Liver (tissue), 9 donors: ENCODE measurements around the gene MAN1C1. TPM values are rescaled to one million over a fixed set of nuclear protein-coding genes. Genes with fewer than 3 reads are reported as not detected.
A peak's percentile ranks its signal among the peaks of the same experiment; 100 is the strongest.

ENCODE experiments used
- DNase-seq: peaks from one replicate; pipeline ENCODE4 v3.0.0-alpha.2; 2017; ENCODE audit warnings: low spot score
- H3K27ac ChIP-seq, 2 donors: one replicate each; pipeline ENCODE4 v1.7.0; 2013; ENCODE audit warnings: inconsistent platforms in 2 of 2, low read length in 2 of 2, control low read depth in 1 of 2, low read depth in 1 of 2, mild to moderate bottlenecking in 1 of 2
- H3K27me3 ChIP-seq, 4 donors: one replicate each; pipeline versions ENCODE4 v1.6.1 to v1.7.0; 2013; ENCODE audit warnings: low read length in 3 of 4, inconsistent platforms in 1 of 4, mild to moderate bottlenecking in 1 of 4, moderate library complexity in 1 of 4; ENCODE audit not compliant: control insufficient read depth in 4 of 4, insufficient read depth in 4 of 4
- H3K36me3 ChIP-seq, 4 donors: one replicate each; pipeline versions ENCODE4 v1.6.1 to v1.7.0; 2013; ENCODE audit warnings: low read length in 3 of 4, mild to moderate bottlenecking in 3 of 4, low read depth in 1 of 4, moderate library complexity in 1 of 4; ENCODE audit not compliant: control insufficient read depth in 4 of 4, insufficient read depth in 3 of 4
- H3K4me1 ChIP-seq, 4 donors: one replicate each; pipeline versions ENCODE4 v1.6.1 to v1.7.0; 2013; ENCODE audit warnings: low read length in 3 of 4, mild to moderate bottlenecking in 3 of 4, moderate library complexity in 1 of 4; ENCODE audit not compliant: control insufficient read depth in 4 of 4, insufficient read depth in 4 of 4
- H3K4me3 ChIP-seq, 3 donors: one replicate each; pipeline versions ENCODE4 v1.6.1 to v1.7.0; 2013; ENCODE audit warnings: low read length in 3 of 3, control low read depth in 1 of 3, low read depth in 1 of 3, mild to moderate bottlenecking in 1 of 3
- H3K9ac ChIP-seq, 2 donors: one replicate each; pipeline ENCODE4 v1.7.0; 2013; ENCODE audit warnings: low read length in 2 of 2, mild to moderate bottlenecking in 2 of 2, moderate library complexity in 2 of 2, control low read depth in 1 of 2, low read depth in 1 of 2
- H3K9me3 ChIP-seq, 4 donors: one replicate each; pipeline versions ENCODE4 v1.6.1 to v1.7.0; 2013; ENCODE audit warnings: low read length in 3 of 4; ENCODE audit not compliant: control insufficient read depth in 4 of 4
- FOXA1 ChIP-seq: IDR thresholded peaks from 2 replicates; pipeline ENCODE4 v1.6.1; 2016; ENCODE audit warnings: antibody characterized with exemption
- GABPA ChIP-seq, 2 donors: IDR thresholded peaks in 1 of 2; conservative IDR thresholded peaks in 1 of 2; 2 replicates each; pipeline ENCODE4 v1.6.1; 2016; ENCODE audit warnings: antibody characterized with exemption in 2 of 2, mild to moderate bottlenecking in 1 of 2, moderate library complexity in 1 of 2
- HNF4G ChIP-seq: IDR thresholded peaks from 2 replicates; pipeline ENCODE4 v1.6.1; 2016; ENCODE audit warnings: antibody characterized with exemption
- JUND ChIP-seq, 2 donors: IDR thresholded peaks; 2 replicates each; pipeline ENCODE4 v1.6.1; 2016; ENCODE audit warnings: antibody characterized with exemption in 2 of 2
- MAX ChIP-seq: IDR thresholded peaks from 2 replicates; pipeline ENCODE4 v1.6.1; 2016; ENCODE audit warnings: antibody characterized with exemption
- NR2F2 ChIP-seq: IDR thresholded peaks from 2 replicates; pipeline ENCODE4 v1.6.1; 2016; ENCODE audit warnings: antibody characterized with exemption
- RAD21 ChIP-seq, 2 donors: IDR thresholded peaks; 2 replicates each; pipeline ENCODE4 v1.6.1; 2016; ENCODE audit warnings: antibody characterized with exemption in 2 of 2, mild to moderate bottlenecking in 2 of 2
- SP1 ChIP-seq: IDR thresholded peaks from 2 replicates; pipeline ENCODE4 v1.6.1; 2018; ENCODE audit warnings: antibody characterized with exemption, mild to moderate bottlenecking
- TAF1 ChIP-seq: conservative IDR thresholded peaks from 2 replicates; pipeline ENCODE4 v1.6.1; 2016; ENCODE audit warnings: antibody characterized with exemption, mild to moderate bottlenecking
- YY1 ChIP-seq: IDR thresholded peaks from 2 replicates; pipeline ENCODE4 v1.6.1; 2016; ENCODE audit warnings: antibody characterized with exemption, mild to moderate bottlenecking
- WGBS: extraction: QIAGEN DNeasy Blood & Tissue Kit; methylation state at CpG from one replicate; pipeline ENCODE4 v1.1.7; 2013; 5-methylcytosine and 5-hydroxymethylcytosine counted together
- polyA plus RNA-seq, 2 donors: library from polyadenylated mRNA; stranded (reverse) in 1 of 2; unstranded in 1 of 2; fragments of 200-250 nt in 1 of 2; fragments of >200 nt in 1 of 2; fragmentation: Nextera tagmentation in 1 of 2; extraction: Ambion mirVana in 1 of 2; gene quantifications; one replicate each; pipeline versions ENCODE4 v1.2.1 to v1.2.3, GENCODE V29; 2013 to 2015
- total RNA-seq, 2 donors: library from RNA; depleted of rRNA; stranded (reverse); fragments of >200 nt; gene quantifications; one replicate each; pipeline ENCODE4 v1.2.3, GENCODE V29; 2014
- TF ChIP-seq, protein P1 (sequence below): IDR thresholded peaks from 2 replicates; pipeline ENCODE4 v1.6.1; 2016; ENCODE audit warnings: antibody characterized with exemption, mild to moderate bottlenecking
- TF ChIP-seq, protein P2 (sequence below): IDR thresholded peaks from 2 replicates; pipeline ENCODE4 v1.6.1; 2016; ENCODE audit warnings: antibody characterized with exemption
- donor health status: healthy.
- donor health status: healthy.
- donor health status: healthy.
- donor health status: healthy.
- donor health status: healthy.

The MAN1C1 gene
- total and polyA plus RNA-seq, 4 donors = 6.3 to 16.0 (median 8.1) TPM

DNA sequence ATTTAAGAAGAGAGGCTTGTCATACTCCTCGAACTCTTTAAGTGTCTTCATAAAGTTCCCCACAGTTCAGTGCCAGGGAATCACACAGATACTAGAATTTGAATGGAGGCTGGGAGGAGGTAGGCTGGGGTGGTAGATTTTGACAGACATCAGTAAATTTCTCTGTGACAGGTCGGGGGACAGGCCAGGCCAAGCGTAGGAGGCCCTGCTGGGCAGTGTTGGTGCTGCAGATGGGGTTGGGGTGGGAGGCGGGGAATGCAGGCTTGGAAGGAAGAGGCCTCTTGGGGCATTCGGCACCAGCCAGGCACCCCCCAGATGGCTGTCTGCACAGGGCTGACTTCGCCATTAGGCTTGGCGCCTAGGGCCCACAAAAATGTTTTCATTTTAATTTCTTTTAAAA, 84.0 kb downstream of the MAN1C1 start:
- Histone ChIP-seq H3K4me1 (peaks cover 0 to 5% (median 3%) of the 10 kb centered on the region in 4 donors), H3K9ac (no peak overlapping the region)

GRCh38 chr1:25701030-25701785, 84.6 kb downstream of the MAN1C1 start:
- H3K27ac ChIP-seq = no peak overlapping the region
- TF ChIP-seq, protein P1, sequence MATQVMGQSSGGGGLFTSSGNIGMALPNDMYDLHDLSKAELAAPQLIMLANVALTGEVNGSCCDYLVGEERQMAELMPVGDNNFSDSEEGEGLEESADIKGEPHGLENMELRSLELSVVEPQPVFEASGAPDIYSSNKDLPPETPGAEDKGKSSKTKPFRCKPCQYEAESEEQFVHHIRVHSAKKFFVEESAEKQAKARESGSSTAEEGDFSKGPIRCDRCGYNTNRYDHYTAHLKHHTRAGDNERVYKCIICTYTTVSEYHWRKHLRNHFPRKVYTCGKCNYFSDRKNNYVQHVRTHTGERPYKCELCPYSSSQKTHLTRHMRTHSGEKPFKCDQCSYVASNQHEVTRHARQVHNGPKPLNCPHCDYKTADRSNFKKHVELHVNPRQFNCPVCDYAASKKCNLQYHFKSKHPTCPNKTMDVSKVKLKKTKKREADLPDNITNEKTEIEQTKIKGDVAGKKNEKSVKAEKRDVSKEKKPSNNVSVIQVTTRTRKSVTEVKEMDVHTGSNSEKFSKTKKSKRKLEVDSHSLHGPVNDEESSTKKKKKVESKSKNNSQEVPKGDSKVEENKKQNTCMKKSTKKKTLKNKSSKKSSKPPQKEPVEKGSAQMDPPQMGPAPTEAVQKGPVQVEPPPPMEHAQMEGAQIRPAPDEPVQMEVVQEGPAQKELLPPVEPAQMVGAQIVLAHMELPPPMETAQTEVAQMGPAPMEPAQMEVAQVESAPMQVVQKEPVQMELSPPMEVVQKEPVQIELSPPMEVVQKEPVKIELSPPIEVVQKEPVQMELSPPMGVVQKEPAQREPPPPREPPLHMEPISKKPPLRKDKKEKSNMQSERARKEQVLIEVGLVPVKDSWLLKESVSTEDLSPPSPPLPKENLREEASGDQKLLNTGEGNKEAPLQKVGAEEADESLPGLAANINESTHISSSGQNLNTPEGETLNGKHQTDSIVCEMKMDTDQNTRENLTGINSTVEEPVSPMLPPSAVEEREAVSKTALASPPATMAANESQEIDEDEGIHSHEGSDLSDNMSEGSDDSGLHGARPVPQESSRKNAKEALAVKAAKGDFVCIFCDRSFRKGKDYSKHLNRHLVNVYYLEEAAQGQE = no peak
- TF ChIP-seq JUND (IDR thresholded peaks at IDR 0.05) (no peak), SP1 (no peak)
- H3K36me3 ChIP-seq = peaks cover 0 to 2% (median 0%) of the 10 kb centered on the region in 4 donors
- no peaks in the 10 kb centered on the region for H3K27me3 ChIP-seq
- H3K4me3 ChIP-seq = no peak overlapping the region
- no peak overlapping the region for H3K9ac ChIP-seq
- 88% methylated on average over 9 of the region's 9 CpGs for WGBS
- peaks cover 0 to 5% (median 3%) of the 10 kb centered on the region in 4 donors for H3K4me1 ChIP-seq
- DNase-seq = no peak
- no peaks in the 10 kb centered on the region for H3K9me3 ChIP-seq

More for the DNA sequence above, 84.0 kb downstream of the MAN1C1 start:
- no peaks in the 10 kb centered on the region for H3K9me3 ChIP-seq
- 91% methylated on average over 7 of the region's 7 CpGs for WGBS
- no peak overlapping the region for H3K4me3 ChIP-seq
- H3K36me3 ChIP-seq = peaks cover 0 to 2% (median 0%) of the 10 kb centered on the region in 4 donors
- H3K27ac ChIP-seq = peak overlapping the region; percentile 10 to 32
- no peak for TF ChIP-seq GABPA (IDR thresholded peaks at IDR 0.05 in 1 of 2, conservative IDR thresholded peaks at IDR 0.05 in 1 of 2)
- TF ChIP-seq, protein P1 = no peak
- TF ChIP-seq NR2F2 = no peak
- TF ChIP-seq TAF1 = no peak
- no peak for TF ChIP-seq MAX
- no peak for TF ChIP-seq RAD21 (IDR thresholded peaks at IDR 0.05)
- no peak for TF ChIP-seq HNF4G
- TF ChIP-seq, protein P2, sequence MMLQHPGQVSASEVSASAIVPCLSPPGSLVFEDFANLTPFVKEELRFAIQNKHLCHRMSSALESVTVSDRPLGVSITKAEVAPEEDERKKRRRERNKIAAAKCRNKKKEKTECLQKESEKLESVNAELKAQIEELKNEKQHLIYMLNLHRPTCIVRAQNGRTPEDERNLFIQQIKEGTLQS = no peak
- TF ChIP-seq JUND (IDR thresholded peaks at IDR 0.05) = no peak
- TF ChIP-seq YY1 = no peak
- TF ChIP-seq FOXA1 = no peak
- H3K27me3 ChIP-seq = no peaks in the 10 kb centered on the region
- DNase-seq = no peak
